PC-3 (cell line): ENCODE measurements around the gene ABO. TPM values are rescaled to one million over a fixed set of nuclear protein-coding genes. Genes with fewer than 3 reads are reported as not detected.

ENCODE experiments used
- ATAC-seq: fragments of 200-7000 bp; cut with Tn5 transposase; 2 replicates; pipeline ENCODE4 v1.9.1; 2020; ENCODE audit warnings: mild to moderate bottlenecking, moderate library complexity
- BruUV-seq: library from RNA; stranded (reverse); fragments of 400-500 nt; replicated peaks from 2 replicates; lab custom pipeline; 2021; lab: Mats Ljungman, UMichigan
- CTCF ChIA-PET: fragments of 300-600 bp; sonication (Branson Sonifier 250); formaldehyde crosslinking; loops from one replicate; lab custom pipeline; 2022; ENCODE audit warnings: antibody characterized with exemption; lab: Charles Lee
- POLR2A ChIA-PET: fragments of 300-600 bp; sonication (Branson Sonifier 250); formaldehyde crosslinking; loops from one replicate; lab custom pipeline; 2022; ENCODE audit warnings: antibody characterized with exemption; ENCODE audit not compliant: unreplicated experiment; lab: Charles Lee
- DNase-seq: peaks from one replicate; pipeline ENCODE4 v3.0.0-alpha.2; 2015
- H2AFZ ChIP-seq: fragments of 300-600 bp; sonication (generic); 2 replicates; pipeline ENCODE4 v1.6.0; 2016; ENCODE audit warnings: antibody characterized with exemption, low read length
- H3F3A ChIP-seq: fragments of 300-600 bp; sonication (generic); one replicate; pipeline ENCODE4 v1.6.0; 2017; ENCODE audit warnings: antibody characterized with exemption, low read length, control low read depth, mild to moderate bottlenecking; ENCODE audit not compliant: unreplicated experiment
- H3K27ac ChIP-seq: fragments of 300-600 bp; sonication (generic); 2 replicates; pipeline ENCODE4 v1.5.1; 2016; ENCODE audit warnings: mild to moderate bottlenecking, low read length
- H3K27me3 ChIP-seq: fragments of 300-600 bp; sonication (generic); 2 replicates; pipeline ENCODE4 v1.6.1; 2016; ENCODE audit warnings: low read length, mixed read lengths
- H3K36me3 ChIP-seq: fragments of 300-600 bp; sonication (generic); 2 replicates; pipeline ENCODE4 v1.6.1; 2016; ENCODE audit warnings: low read depth, mixed run types, low read length, mixed read lengths
- H3K4me1 ChIP-seq: fragments of 300-600 bp; sonication (generic); 2 replicates; pipeline ENCODE4 v1.5.1; 2016; ENCODE audit warnings: low read length; ENCODE audit not compliant: insufficient read depth
- H3K4me2 ChIP-seq: fragments of 300-600 bp; sonication (generic); 2 replicates; pipeline ENCODE4 v1.6.0; 2016; ENCODE audit warnings: low read length
- H3K4me3 ChIP-seq: fragments of 300-600 bp; sonication (generic); 2 replicates; pipeline ENCODE4 v1.5.1; 2016; ENCODE audit warnings: mild to moderate bottlenecking, low read length, mixed read lengths
- H3K79me2 ChIP-seq: fragments of 300-600 bp; sonication (generic); 2 replicates; pipeline ENCODE4 v1.6.1; 2017; ENCODE audit warnings: low read length, mixed read lengths
- H3K9ac ChIP-seq: fragments of 300-600 bp; sonication (generic); 2 replicates; pipeline ENCODE4 v1.6.0; 2016; ENCODE audit warnings: mild to moderate bottlenecking, low read length
- H3K9me2 ChIP-seq: fragments of 300-600 bp; sonication (generic); replicated peaks from 2 replicates; pipeline ENCODE4 v1.6.1; 2016; ENCODE audit warnings: mixed run types, low read length, mixed read lengths
- H3K9me3 ChIP-seq: fragments of 300-600 bp; sonication (generic); 2 replicates; pipeline ENCODE4 v1.6.1; 2016; ENCODE audit warnings: low read length, mixed read lengths
- H4K20me1 ChIP-seq: fragments of 300-600 bp; sonication (generic); 2 replicates; pipeline ENCODE4 v1.6.1; 2016; ENCODE audit warnings: low read length, mixed read lengths
- CTCF ChIP-seq: fragments of 300-600 bp; sonication (generic); conservative IDR thresholded peaks from 2 replicates; pipeline ENCODE4 v1.5.1; 2017; ENCODE audit warnings: antibody characterized with exemption, low read depth, mild to moderate bottlenecking, low read length
- EZH2 ChIP-seq: fragments of 300-600 bp; sonication (generic); IDR thresholded peaks from one replicate; pipeline ENCODE4 v1.6.1; 2017; ENCODE audit warnings: antibody characterized with exemption, mild to moderate bottlenecking, low read length; ENCODE audit not compliant: unreplicated experiment
- EZH2phosphoT487 ChIP-seq: fragments of 300-600 bp; sonication (generic); IDR thresholded peaks from 2 replicates; pipeline ENCODE4 v1.6.1; 2018; ENCODE audit warnings: mild to moderate bottlenecking, antibody characterized with exemption, low read length, borderline replicate concordance
- intact Hi-C: fragments of 100-400 bp; cut with micrococcal nuclease; formaldehyde crosslinking; loops from 2 replicates; pipeline ENCODE4 v1.9.0; 2023
- total RNA-seq: library from RNA; depleted of rRNA; stranded (reverse); fragments of >200 nt; gene quantifications from 2 replicates; pipeline ENCODE4 v1.2.3, GENCODE V29; 2014

Gene ABO
- total RNA-seq, 1 experiment from 2014 or later: not detected

GRCh38 chr9:133282464-133283238 is 7.7 kb upstream of the ABO start:
- no peaks in the 10 kb centered on the region for H4K20me1 ChIP-seq
- H3K27ac ChIP-seq: no peak overlapping the region
- no peak overlapping the region for H3K4me3 ChIP-seq
- no peak for ATAC-seq
- no peaks in the 10 kb centered on the region for H3K9me2 ChIP-seq
- H3K9me3 ChIP-seq: no peaks in the 10 kb centered on the region
- no TSS peak for BruUV-seq
- no peak for DNase-seq
- no peaks in the 10 kb centered on the region for H3K4me1 ChIP-seq
- no peak for TF ChIP-seq EZH2phosphoT487
- no peak for TF ChIP-seq CTCF
- TF ChIP-seq EZH2: no peak
- peaks cover 28% of the 10 kb centered on the region for H3K27me3 ChIP-seq
- intact Hi-C loops: no loop called here
- POLR2A ChIA-PET: no interaction called here
- no peaks in the 10 kb centered on the region for H3K36me3 ChIP-seq
- H3K79me2 ChIP-seq: no peaks in the 10 kb centered on the region
- H2AFZ ChIP-seq: no peak overlapping the region
- no peak overlapping the region for H3K4me2 ChIP-seq
- CTCF ChIA-PET: no interaction called here
- no peaks in the 10 kb centered on the region for H3F3A ChIP-seq
- H3K9ac ChIP-seq: no peak overlapping the region

GRCh38 chr9:133280392-133280791 is 5.4 kb upstream of the ABO start:
- Histone ChIP-seq H3K9me3 (no peaks in the 10 kb centered on the region), H4K20me1 (no peaks in the 10 kb centered on the region), H3F3A (no peaks in the 10 kb centered on the region), H3K4me2 (no peak overlapping the region), H2AFZ (no peak overlapping the region), H3K36me3 (no peaks in the 10 kb centered on the region), H3K27me3 (peaks cover 28% of the 10 kb centered on the region), H3K4me3 (no peak overlapping the region), H3K79me2 (no peaks in the 10 kb centered on the region), H3K27ac (no peak overlapping the region), H3K4me1 (no peaks in the 10 kb centered on the region), H3K9ac (no peak overlapping the region), H3K9me2 (no peaks in the 10 kb centered on the region)
- no peak for ATAC-seq
- no peak for DNase-seq
- intact Hi-C loops: no loop called here
- ChIA-PET CTCF (no interaction called here), POLR2A (no interaction called here)
- no TSS peak for BruUV-seq
- TF ChIP-seq EZH2phosphoT487: no peak
- TF ChIP-seq CTCF: no peak
- no peak for TF ChIP-seq EZH2
